Measurements from ENCODE around the gene SLC6A6. TPM values are rescaled to one million over a fixed set of nuclear protein-coding genes. Genes with fewer than 3 reads are reported as not detected.

SLC6A6 gene
- total RNA-seq, 2 donors from 2014 or later, result 4.9 to 5.7 TPM

DNA sequence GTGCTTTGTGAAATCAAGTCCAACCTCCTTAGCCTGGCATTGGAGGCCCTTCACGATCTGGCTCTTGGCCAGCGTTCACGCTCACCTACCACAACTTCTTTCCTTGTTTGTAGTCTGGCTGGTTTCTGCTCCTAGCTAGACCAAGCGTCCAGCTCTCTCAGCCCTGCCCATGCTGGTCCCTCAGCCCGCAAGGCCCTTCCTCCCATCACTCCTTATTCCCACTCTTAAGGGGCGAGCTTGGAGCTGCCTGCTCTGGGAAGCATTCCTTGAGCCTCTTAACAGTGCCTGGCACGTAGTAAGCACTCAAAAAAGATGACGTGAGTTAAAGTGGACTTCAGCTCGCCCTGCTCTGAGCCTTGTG, 8.7 kb downstream of the SLC6A6 start:
- no peak for TF ChIP-seq POLR2A (IDR thresholded peaks at IDR 0.05)
- TF ChIP-seq, protein P1, sequence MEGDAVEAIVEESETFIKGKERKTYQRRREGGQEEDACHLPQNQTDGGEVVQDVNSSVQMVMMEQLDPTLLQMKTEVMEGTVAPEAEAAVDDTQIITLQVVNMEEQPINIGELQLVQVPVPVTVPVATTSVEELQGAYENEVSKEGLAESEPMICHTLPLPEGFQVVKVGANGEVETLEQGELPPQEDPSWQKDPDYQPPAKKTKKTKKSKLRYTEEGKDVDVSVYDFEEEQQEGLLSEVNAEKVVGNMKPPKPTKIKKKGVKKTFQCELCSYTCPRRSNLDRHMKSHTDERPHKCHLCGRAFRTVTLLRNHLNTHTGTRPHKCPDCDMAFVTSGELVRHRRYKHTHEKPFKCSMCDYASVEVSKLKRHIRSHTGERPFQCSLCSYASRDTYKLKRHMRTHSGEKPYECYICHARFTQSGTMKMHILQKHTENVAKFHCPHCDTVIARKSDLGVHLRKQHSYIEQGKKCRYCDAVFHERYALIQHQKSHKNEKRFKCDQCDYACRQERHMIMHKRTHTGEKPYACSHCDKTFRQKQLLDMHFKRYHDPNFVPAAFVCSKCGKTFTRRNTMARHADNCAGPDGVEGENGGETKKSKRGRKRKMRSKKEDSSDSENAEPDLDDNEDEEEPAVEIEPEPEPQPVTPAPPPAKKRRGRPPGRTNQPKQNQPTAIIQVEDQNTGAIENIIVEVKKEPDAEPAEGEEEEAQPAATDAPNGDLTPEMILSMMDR (IDR thresholded peaks at IDR 0.05), result no peak
- H3K36me3 ChIP-seq (replicated peaks in 1 of 2; ENCODE audit: insufficient read depth in 1 of 2, low read depth in 2 of 2), result no peaks in the 10 kb centered on the region
- H3K9me3 ChIP-seq, result no peaks in the 10 kb centered on the region
- intact Hi-C loops (cut with DNase I), result no loop called here
- H3K27ac ChIP-seq, result no peak overlapping the region
- H3K4me1 ChIP-seq, result no peaks in the 10 kb centered on the region
- ATAC-seq (no peak), DNase-seq (peak in 1 of 4 donors; percentile 18)
- no peaks in the 10 kb centered on the region for H3K27me3 ChIP-seq
- 73 to 74% methylated on average over 9 of the region's 9 CpGs for WGBS, 2 donors
- no peak overlapping the region for H3K4me3 ChIP-seq

DNA sequence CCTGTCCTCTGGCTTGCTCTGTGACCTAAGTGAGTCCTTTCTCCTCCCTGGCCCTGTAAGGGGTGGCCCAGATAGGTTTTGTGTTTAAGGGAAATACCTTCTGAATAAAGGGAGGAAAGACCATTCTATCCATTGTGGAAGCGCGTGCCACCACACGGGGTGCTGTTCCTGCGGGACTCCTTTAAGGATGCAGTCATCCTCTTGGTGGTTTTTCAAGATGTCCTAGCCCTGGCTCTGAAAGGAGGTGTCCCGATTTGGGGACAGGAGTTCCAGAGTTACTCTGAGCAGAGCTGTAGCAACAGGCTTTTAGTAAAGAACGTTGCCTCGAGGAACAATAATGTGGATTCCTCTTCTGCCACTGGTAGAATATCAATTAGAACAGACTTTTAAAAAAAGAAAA, 9.6 kb downstream of the SLC6A6 start:
- H3K9me3 ChIP-seq, result no peaks in the 10 kb centered on the region
- H3K36me3 ChIP-seq (replicated peaks in 1 of 2; ENCODE audit: insufficient read depth in 1 of 2, low read depth in 2 of 2), result no peaks in the 10 kb centered on the region
- no peak overlapping the region for H3K27ac ChIP-seq
- no peaks in the 10 kb centered on the region for H3K4me1 ChIP-seq
- ATAC-seq (no peak), DNase-seq (no peak)
- H3K27me3 ChIP-seq, result no peaks in the 10 kb centered on the region
- intact Hi-C loops (cut with DNase I), result no loop called here
- no peak for TF ChIP-seq POLR2A (IDR thresholded peaks at IDR 0.05)
- TF ChIP-seq, protein P1 (IDR thresholded peaks at IDR 0.05), result no peak
- H3K4me3 ChIP-seq, result no peak overlapping the region
- WGBS, 2 donors, result 88 to 90% methylated on average over 7 of the region's 7 CpGs

DNA sequence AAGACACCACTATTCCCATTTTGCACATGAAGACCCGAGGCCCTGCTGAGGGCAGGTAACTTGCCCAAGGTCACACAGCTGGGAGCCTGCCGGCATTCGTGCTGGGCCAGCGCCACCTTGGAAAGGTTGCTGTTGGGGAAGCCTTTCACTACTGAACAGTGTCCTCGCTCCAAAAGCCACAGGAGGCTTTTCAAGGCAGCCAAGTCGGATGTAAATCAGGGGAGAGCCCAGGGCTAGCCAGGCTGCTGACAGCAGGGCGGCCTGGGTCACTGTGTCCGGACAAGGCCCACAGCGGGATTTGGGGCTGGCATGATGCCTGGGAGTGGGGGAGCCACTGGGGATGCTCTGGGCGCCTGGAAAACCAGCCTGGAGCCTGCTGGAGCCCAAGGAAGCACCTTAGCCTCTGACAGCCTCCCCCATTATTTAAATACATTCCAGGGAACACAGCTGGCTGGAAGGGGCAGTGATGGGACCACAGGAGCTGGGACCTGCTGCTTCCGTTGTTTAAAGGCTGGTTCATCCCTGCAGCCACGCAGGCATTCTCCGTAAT, 10.5 kb downstream of the SLC6A6 start:
- no peaks in the 10 kb centered on the region for H3K27me3 ChIP-seq
- H3K36me3 ChIP-seq (replicated peaks in 1 of 2; ENCODE audit: insufficient read depth in 1 of 2, low read depth in 2 of 2), result no peaks in the 10 kb centered on the region
- no peak overlapping the region for H3K4me3 ChIP-seq
- WGBS, 2 donors, result 64 to 75% methylated on average over 6 to 12 of the region's 13 CpGs
- no peaks in the 10 kb centered on the region for H3K4me1 ChIP-seq
- DNase-seq, result no peak
- H3K27ac ChIP-seq, result no peak overlapping the region
- TF ChIP-seq POLR2A (IDR thresholded peaks at IDR 0.05), result no peak
- TF ChIP-seq, protein P1 (IDR thresholded peaks at IDR 0.05), result no peak
- ATAC-seq, result no peak
- H3K9me3 ChIP-seq, result no peaks in the 10 kb centered on the region
- intact Hi-C loops (cut with DNase I), result no loop called here

DNA sequence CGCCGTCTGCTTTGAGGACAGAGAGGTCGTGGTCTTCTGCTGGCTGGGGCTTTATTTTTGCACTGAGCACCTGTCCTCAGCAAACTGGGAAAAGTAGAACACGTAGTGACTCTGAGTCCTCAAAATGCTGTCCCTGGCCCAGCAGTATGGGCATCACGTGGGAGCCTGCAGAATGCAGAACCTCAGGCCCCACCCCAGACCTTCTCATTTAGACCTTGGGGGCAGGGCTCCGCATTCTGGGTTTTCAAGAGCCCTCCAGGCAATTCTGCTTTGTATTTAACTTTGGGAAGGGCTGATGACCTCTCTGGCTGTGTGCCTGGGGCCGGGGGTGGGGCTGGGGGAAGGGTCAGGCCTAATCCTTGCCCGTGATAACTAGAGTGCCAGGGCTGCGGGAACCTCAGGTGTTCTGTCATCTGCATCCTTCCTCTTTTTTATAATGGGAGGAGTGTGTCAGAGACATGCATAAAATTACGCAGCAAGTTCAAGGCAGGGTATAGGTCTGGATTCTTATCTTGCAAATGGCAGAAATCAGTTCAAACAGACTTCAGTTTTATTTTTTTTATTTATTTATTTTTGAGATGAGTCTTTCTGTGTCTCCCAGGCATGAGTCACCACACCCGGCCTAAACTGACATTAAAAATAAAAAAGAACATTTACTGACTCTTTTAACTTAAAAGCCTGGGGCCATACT, 11.1 kb downstream of the SLC6A6 start:
- Histone ChIP-seq H3K27me3 (no peaks in the 10 kb centered on the region), H3K4me3 (no peak overlapping the region), H3K9me3 (no peaks in the 10 kb centered on the region), H3K4me1 (peaks cover 4% of the 10 kb centered on the region), H3K27ac (no peak overlapping the region), H3K36me3 (replicated peaks in 1 of 2; ENCODE audit: insufficient read depth in 1 of 2, low read depth in 2 of 2) (no peaks in the 10 kb centered on the region)
- no peak for TF ChIP-seq POLR2A (IDR thresholded peaks at IDR 0.05)
- TF ChIP-seq, protein P1 (IDR thresholded peaks at IDR 0.05), result no peak
- ATAC-seq (no peak), DNase-seq (no peak)
- intact Hi-C loops (cut with DNase I), result no loop called here
- whole genome bisulfite sequencing, 2 donors, result 64 to 68% methylated on average over 11 of the region's 11 CpGs

Measured in body of pancreas (tissue), 4 donors.